DND-41 (cell line): ENCODE data around the gene TRIM39.

Experiments used
- ATAC-seq: fragments of 200-7000 bp; cut with Tn5 transposase; 3 replicates; pipeline ENCODE4 v1.9.1; 2021; ENCODE audit warnings: low read depth; ENCODE audit not compliant: insufficient read depth
- DNase-seq: peaks from one replicate; pipeline ENCODE4 v3.0.0-alpha.2; 2020
- H2AFZ ChIP-seq: 2 replicates; pipeline ENCODE4 v1.6.0; 2012; ENCODE audit warnings: low read depth, low read length
- H3K27ac ChIP-seq: 2 replicates; pipeline ENCODE4 v1.5.1; 2012; ENCODE audit warnings: low read length, inconsistent platforms
- H3K27me3 ChIP-seq: fragments of 200-600 bp; sonication (generic); 2 replicates; pipeline ENCODE4 v1.6.0; 2012; ENCODE audit warnings: low read length, mild to moderate bottlenecking, inconsistent platforms; ENCODE audit not compliant: insufficient read depth, poor library complexity
- H3K36me3 ChIP-seq: 2 replicates; pipeline ENCODE4 v1.5.1; 2012; ENCODE audit warnings: low read length, inconsistent platforms; ENCODE audit not compliant: insufficient read depth
- H3K4me1 ChIP-seq: 2 replicates; pipeline ENCODE4 v1.5.1; 2012; ENCODE audit warnings: mild to moderate bottlenecking, low read length; ENCODE audit not compliant: insufficient read depth
- H3K4me2 ChIP-seq: 2 replicates; pipeline ENCODE4 v1.6.0; 2012; ENCODE audit warnings: mild to moderate bottlenecking, moderate library complexity, low read length, inconsistent platforms; ENCODE audit not compliant: insufficient read depth
- H3K4me3 ChIP-seq, 2 experiments: fragments of 200-600 bp in 1 of 2; shearing (Covaris generic) in 1 of 2; 2 replicates each; pipeline ENCODE4 v1.5.1; 2012 to 2016; ENCODE audit warnings: inconsistent platforms in 2 of 2, low read length in 2 of 2, mild to moderate bottlenecking in 2 of 2, low read depth in 1 of 2, moderate library complexity in 1 of 2
- H3K79me2 ChIP-seq: 2 replicates; pipeline ENCODE4 v1.6.0; 2012; ENCODE audit warnings: low read length, inconsistent platforms; ENCODE audit not compliant: insufficient read depth
- H3K9ac ChIP-seq: 2 replicates; pipeline ENCODE4 v1.6.0; 2012; ENCODE audit warnings: low read depth, mild to moderate bottlenecking, inconsistent platforms, low read length, moderate library complexity
- H3K9me3 ChIP-seq: 2 replicates; pipeline ENCODE4 v1.5.1; 2012; ENCODE audit warnings: low read length, moderate library complexity, mild to moderate bottlenecking, inconsistent platforms; ENCODE audit not compliant: insufficient read depth, severe bottlenecking
- H4K20me1 ChIP-seq: 2 replicates; pipeline ENCODE4 v1.6.0; 2012; ENCODE audit warnings: low read length; ENCODE audit not compliant: insufficient read depth
- EZH2 ChIP-seq: IDR thresholded peaks from 3 replicates; pipeline ENCODE4 v1.6.1; 2012; ENCODE audit warnings: borderline replicate concordance, low read depth, mild to moderate bottlenecking, moderate library complexity, low read length, inconsistent platforms; ENCODE audit not compliant: severe bottlenecking
- TF ChIP-seq, protein P1 (sequence below): IDR thresholded peaks from 2 replicates; pipeline ENCODE4 v1.5.1; 2012; ENCODE audit warnings: borderline replicate concordance, low read length, moderate library complexity, mild to moderate bottlenecking; ENCODE audit not compliant: poor library complexity, severe bottlenecking; ENCODE audit errors: extremely low read depth

Gene TRIM39

DNA sequence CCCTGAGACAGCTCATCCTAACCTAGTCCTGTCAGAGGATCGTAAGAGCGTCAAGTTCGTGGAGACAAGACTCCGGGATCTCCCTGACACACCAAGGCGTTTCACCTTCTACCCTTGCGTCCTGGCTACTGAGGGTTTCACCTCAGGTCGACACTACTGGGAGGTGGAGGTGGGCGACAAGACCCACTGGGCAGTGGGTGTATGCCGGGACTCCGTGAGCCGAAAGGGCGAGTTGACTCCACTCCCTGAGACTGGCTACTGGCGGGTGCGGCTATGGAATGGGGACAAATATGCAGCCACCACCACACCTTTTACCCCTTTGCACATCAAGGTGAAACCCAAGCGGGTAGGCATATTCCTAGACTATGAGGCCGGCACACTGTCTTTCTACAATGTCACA is 15.0 kb downstream of the TRIM39 start:
- Histone ChIP-seq H3K9me3 (no peaks in the 10 kb centered on the region), H3K79me2 (peaks cover 11% of the 10 kb centered on the region), H3K36me3 (peaks cover 31% of the 10 kb centered on the region), H3K4me3 (no peak overlapping the region), H3K4me2 (no peak overlapping the region), H3K27ac (no peak overlapping the region), H3K27me3 (no peaks in the 10 kb centered on the region), H4K20me1 (no peaks in the 10 kb centered on the region), H2AFZ (no peak overlapping the region), H3K9ac (no peak overlapping the region), H3K4me1 (peaks cover 16% of the 10 kb centered on the region)
- ATAC-seq (no peak), DNase-seq (no peak)
- TF ChIP-seq, protein P1, sequence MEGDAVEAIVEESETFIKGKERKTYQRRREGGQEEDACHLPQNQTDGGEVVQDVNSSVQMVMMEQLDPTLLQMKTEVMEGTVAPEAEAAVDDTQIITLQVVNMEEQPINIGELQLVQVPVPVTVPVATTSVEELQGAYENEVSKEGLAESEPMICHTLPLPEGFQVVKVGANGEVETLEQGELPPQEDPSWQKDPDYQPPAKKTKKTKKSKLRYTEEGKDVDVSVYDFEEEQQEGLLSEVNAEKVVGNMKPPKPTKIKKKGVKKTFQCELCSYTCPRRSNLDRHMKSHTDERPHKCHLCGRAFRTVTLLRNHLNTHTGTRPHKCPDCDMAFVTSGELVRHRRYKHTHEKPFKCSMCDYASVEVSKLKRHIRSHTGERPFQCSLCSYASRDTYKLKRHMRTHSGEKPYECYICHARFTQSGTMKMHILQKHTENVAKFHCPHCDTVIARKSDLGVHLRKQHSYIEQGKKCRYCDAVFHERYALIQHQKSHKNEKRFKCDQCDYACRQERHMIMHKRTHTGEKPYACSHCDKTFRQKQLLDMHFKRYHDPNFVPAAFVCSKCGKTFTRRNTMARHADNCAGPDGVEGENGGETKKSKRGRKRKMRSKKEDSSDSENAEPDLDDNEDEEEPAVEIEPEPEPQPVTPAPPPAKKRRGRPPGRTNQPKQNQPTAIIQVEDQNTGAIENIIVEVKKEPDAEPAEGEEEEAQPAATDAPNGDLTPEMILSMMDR = no peak
- TF ChIP-seq EZH2 = no peak

- Histone ChIP-seq H3K27me3 (no peaks in the 10 kb centered on the region), H3K36me3 (peaks cover 37% of the 10 kb centered on the region), H3K4me2 (peak overlapping the region; percentile 83), H3K9me3 (no peaks in the 10 kb centered on the region), H3K4me3 (peak overlapping the region; percentile 66 to 94; a peak in 3 of 4 replicates), H4K20me1 (no peaks in the 10 kb centered on the region), H3K9ac (peak overlapping the region; percentile 85), H3K27ac (peak overlapping the region; percentile 86), H3K79me2 (peaks cover 11% of the 10 kb centered on the region), H2AFZ (peak overlapping the region; percentile 96), H3K4me1 (peaks cover 16% of the 10 kb centered on the region)
- TF ChIP-seq, protein P1 = no peak
- TF ChIP-seq EZH2 = no peak
- ATAC-seq (no peak), DNase-seq (no peak)
These were observed 17.6 kb downstream of the TRIM39 start for GRCh38 chr6:30344191-30344867.

- Histone ChIP-seq H3K4me2 (peak within 1 kb of the TSS; percentile 83), H3K36me3 (peaks cover 29% of the 10 kb centered on the region), H3K79me2 (peaks cover 11% of the 10 kb centered on the region), H3K4me1 (peaks cover 16% of the 10 kb centered on the region), H3K27ac (peak within 1 kb of the TSS; percentile 86), H3K4me3 (peak within 1 kb of the TSS; percentile 66 to 94), H3K9me3 (no peaks in the 10 kb centered on the region), H4K20me1 (no peaks in the 10 kb centered on the region), H2AFZ (peak within 1 kb of the TSS; percentile 96), H3K27me3 (no peaks in the 10 kb centered on the region), H3K9ac (peak within 1 kb of the TSS; percentile 85)
- ATAC-seq (peak; percentile 98), DNase-seq (peak; percentile 89)
- no peak for TF ChIP-seq EZH2
- TF ChIP-seq, protein P1 = no peak
These were observed 18.3 kb downstream of the TRIM39 start, which contains the start of gene RPP21 for GRCh38 chr6:30344868-30345671. RPP21 (plus strand) TSS chr6:30345156; CDS start chr6:30345172, 16 bp downstream.
